Bronchial epithelial cell (primary cell): ENCODE results near the gene SLX9. TPM values are rescaled to one million over a fixed set of nuclear protein-coding genes. Genes with fewer than 3 reads are reported as not detected.

ENCODE experiments used
- DNase-seq: peaks from one replicate; pipeline ENCODE4 v3.0.0-alpha.2; 2010; ENCODE audit warnings: low read depth
- FAIRE-seq: peaks from 2 replicates; lab custom pipeline; 2011; peaks lifted over from hg19 to GRCh38; lab: Jason Lieb, UNC
- H3K27me3 ChIP-seq: 2 replicates; pipeline ENCODE4 v1.5.1; 2011; ENCODE audit warnings: low read length; ENCODE audit not compliant: control insufficient read depth, insufficient read depth
- H3K36me3 ChIP-seq: 2 replicates; pipeline ENCODE4 v1.5.1; 2011; ENCODE audit warnings: low read length; ENCODE audit not compliant: control insufficient read depth, insufficient read depth
- H3K4me3 ChIP-seq: 2 replicates; pipeline ENCODE4 v1.5.1; 2011; ENCODE audit warnings: mild to moderate bottlenecking, low read depth, low read length, control low read depth
- CTCF ChIP-seq: IDR thresholded peaks from 2 replicates; pipeline ENCODE4 v1.5.1; 2011; ENCODE audit warnings: mild to moderate bottlenecking, moderate library complexity, low read length, control low read depth, inconsistent platforms; ENCODE audit not compliant: insufficient read depth, severe bottlenecking
- total RNA-seq: library from RNA; depleted of rRNA; stranded (reverse); fragments of >200 nt; gene quantifications from 2 replicates; pipeline ENCODE4 v1.2.1, GENCODE V29; 2014

Gene SLX9
- total RNA-seq, 1 donor from 2014 or later, result 34.0 TPM

GRCh38 chr21:44970766-44971671 is 31.2 kb downstream of the SLX9 start:
- FAIRE-seq (no peak), DNase-seq (no peak)
- H3K27me3 ChIP-seq, result no peaks in the 10 kb centered on the region
- no peak for TF ChIP-seq CTCF
- no peak overlapping the region for H3K4me3 ChIP-seq
- H3K36me3 ChIP-seq, result peaks cover 14% of the 10 kb centered on the region

GRCh38 chr21:44971672-44971995 is 31.8 kb downstream of the SLX9 start:
- no peak for TF ChIP-seq CTCF
- peaks cover 14% of the 10 kb centered on the region for H3K36me3 ChIP-seq
- DNase-seq (no peak), FAIRE-seq (no peak)
- no peak overlapping the region for H3K4me3 ChIP-seq
- no peaks in the 10 kb centered on the region for H3K27me3 ChIP-seq

- DNase-seq (no peak), FAIRE-seq (no peak)
- Histone ChIP-seq H3K36me3 (peaks cover 12% of the 10 kb centered on the region), H3K27me3 (no peaks in the 10 kb centered on the region), H3K4me3 (no peak overlapping the region)
- no peak for TF ChIP-seq CTCF
These were observed 32.5 kb downstream of the SLX9 start for GRCh38 chr21:44972301-44972814.

DNA sequence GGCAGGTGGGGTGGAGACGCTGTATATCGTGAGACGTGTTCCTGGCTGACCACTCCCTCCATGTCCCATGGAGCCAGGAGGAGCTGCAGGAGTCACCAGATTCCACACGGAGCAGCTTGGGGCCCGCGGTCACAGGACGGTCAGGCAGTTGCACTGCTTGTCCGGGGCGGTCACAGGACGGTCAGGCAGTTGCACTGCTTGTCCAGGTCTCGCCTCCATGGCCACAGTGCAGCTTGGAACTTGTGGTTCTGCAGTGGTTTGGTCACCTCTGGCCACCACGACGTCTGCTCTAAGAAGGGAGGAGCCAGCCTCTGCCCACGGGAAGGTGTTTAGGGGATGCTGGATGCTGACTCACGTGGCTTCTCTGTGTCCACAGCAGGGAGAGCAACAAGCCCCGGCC is 33.0 kb downstream of the SLX9 start:
- no peak for TF ChIP-seq CTCF
- peaks cover 8% of the 10 kb centered on the region for H3K36me3 ChIP-seq
- FAIRE-seq (peak; percentile 18), DNase-seq (peak; percentile 5)
- H3K4me3 ChIP-seq, result no peak overlapping the region
- no peaks in the 10 kb centered on the region for H3K27me3 ChIP-seq

DNA sequence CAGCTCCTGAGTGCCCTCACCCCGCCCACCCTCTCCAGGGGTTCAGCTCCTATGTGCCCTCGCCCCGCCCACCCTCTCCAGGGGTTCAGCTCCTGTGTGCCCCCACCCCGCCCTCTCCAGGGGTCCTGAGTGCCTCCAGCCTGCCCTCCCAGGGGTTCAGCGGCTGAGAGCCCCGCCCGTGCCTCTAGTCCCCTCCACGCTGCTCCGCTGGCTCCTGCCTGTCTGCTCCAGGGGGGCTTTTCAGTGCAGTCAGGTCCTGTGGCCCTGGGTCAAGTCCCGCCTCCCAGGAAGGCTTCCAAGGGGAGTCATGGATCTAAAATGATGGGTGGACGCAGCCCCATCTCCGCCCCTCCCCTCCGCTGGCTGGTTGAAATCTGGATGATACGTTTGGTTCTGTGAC is 33.8 kb downstream of the SLX9 start:
- no peak for DNase-seq
- no peak for FAIRE-seq

More for the DNA sequence above, 33.8 kb downstream of the SLX9 start:
- no peaks in the 10 kb centered on the region for H3K27me3 ChIP-seq
- H3K36me3 ChIP-seq, result peaks cover 5% of the 10 kb centered on the region
- no peak overlapping the region for H3K4me3 ChIP-seq
- TF ChIP-seq CTCF, result no peak
